Thyroid gland (tissue), 4 donors: ENCODE data around the gene ATP1A4.

Experiments
- CTCF ChIP-seq, 6 experiments: fragments of 200-600 bp in 3 of 6; fragments of 450-650 bp in 3 of 6; sonication (generic) in 3 of 6; IDR thresholded peaks; one replicate each; pipeline ENCODE4 v1.5.1; 2016 to 2019; ENCODE audit warnings: antibody characterized with exemption in 6 of 6, mild to moderate bottlenecking in 2 of 6, inconsistent platforms in 1 of 6, moderate library complexity in 1 of 6
- POLR2A ChIP-seq, 2 donors: fragments of 450-650 bp; IDR thresholded peaks; one replicate each; pipeline ENCODE4 v1.6.1; 2017; ENCODE audit warnings: antibody characterized with exemption in 2 of 2, mild to moderate bottlenecking in 2 of 2, moderate library complexity in 1 of 2

- TF ChIP-seq CTCF (IDR thresholded peaks at IDR 0.05) (no peak), POLR2A (IDR thresholded peaks at IDR 0.05) (no peak)
Measured at GRCh38 chr1:160129046-160129445, 22.4 kb upstream of the ATP1A4 start.
